HG02870 (cell line): ENCODE results near the gene LILRA1.
"Not testable (repeated sequence)": the region's sequence is repeated elsewhere in the genome, so short reads cannot be mapped to it uniquely, and the experiment has no call there.

Experiments used
- ATAC-seq: cut with Tn5 transposase; IDR thresholded peaks from one replicate; pipeline ENCODE4 v1.9.1; 2021; ENCODE audit warnings: mild to moderate bottlenecking, moderate library complexity; ENCODE audit not compliant: unreplicated experiment

LILRA1 gene

GRCh38 chr19:54576411-54576976, 16.9 kb upstream of the LILRA1 start:
- no peak for ATAC-seq

GRCh38 chr19:54577334-54577733, 16.1 kb upstream of the LILRA1 start:
- ATAC-seq, result no peak

- not testable (repeated sequence) for ATAC-seq
Observed at GRCh38 chr19:54578268-54578667, 15.2 kb upstream of the LILRA1 start.

- ATAC-seq, result no peak
Observed at GRCh38 chr19:54586397-54586796, 7.0 kb upstream of the LILRA1 start.

- no peak for ATAC-seq
Observed at GRCh38 chr19:54587026-54587425, 6.4 kb upstream of the LILRA1 start.

GRCh38 chr19:54593931-54594626, 647 bp downstream of the LILRA1 start:
- ATAC-seq, result not testable (repeated sequence)

- ATAC-seq, result no peak
Observed at GRCh38 chr19:54594737-54595136, 1.3 kb downstream of the LILRA1 start.

- not testable (repeated sequence) for ATAC-seq
Observed at GRCh38 chr19:54595680-54596436, 2.4 kb downstream of the LILRA1 start.

- no peak for ATAC-seq
Observed at GRCh38 chr19:54600212-54600611, 6.8 kb downstream of the LILRA1 start.

- no peak for ATAC-seq
Observed at GRCh38 chr19:54606230-54606629, 12.8 kb downstream of the LILRA1 start.

GRCh38 chr19:54606891-54607784, 13.7 kb downstream of the LILRA1 start:
- peak; percentile 66 for ATAC-seq

GRCh38 chr19:54607785-54608150, 14.3 kb downstream of the LILRA1 start:
- ATAC-seq, result no peak

GRCh38 chr19:54608205-54608604, 14.8 kb downstream of the LILRA1 start:
- ATAC-seq, result no peak

- no peak for ATAC-seq
Observed at GRCh38 chr19:54608792-54609191, 15.4 kb downstream of the LILRA1 start.

GRCh38 chr19:54609356-54609791, 15.9 kb downstream of the LILRA1 start:
- no peak for ATAC-seq

GRCh38 chr19:54612428-54612827, 19.0 kb downstream of the LILRA1 start:
- no peak for ATAC-seq

GRCh38 chr19:54614726-54615125, 21.3 kb downstream of the LILRA1 start:
- ATAC-seq, result no peak

- ATAC-seq, result no peak
Observed at GRCh38 chr19:54616057-54616456, 22.6 kb downstream of the LILRA1 start.

- ATAC-seq, result peak; percentile 85
Observed at GRCh38 chr19:54616821-54617560, 23.6 kb downstream of the LILRA1 start.

GRCh38 chr19:54620464-54620863, 27.0 kb downstream of the LILRA1 start:
- ATAC-seq, result no peak
